HepG2 (cell line): Measurements from ENCODE around the gene PAK2. TPM values are rescaled to one million over a fixed set of nuclear protein-coding genes. Genes with fewer than 3 reads are reported as not detected.
"Not testable (repeated sequence)": the region's sequence is repeated elsewhere in the genome, so short reads cannot be mapped to it uniquely, and the experiment has no call there.

Experiments used
- ATAC-seq: fragments of 200-7000 bp; cut with Tn5 transposase; 3 replicates; pipeline ENCODE4 v1.9.1; 2020; ENCODE audit warnings: mild to moderate bottlenecking, moderate library complexity
- BruUV-seq: library from RNA; stranded (reverse); fragments of 400-500 nt; replicated peaks from 2 replicates; lab custom pipeline; 2021; lab: Mats Ljungman, UMichigan
- CTCF ChIA-PET: fragments of 300-600 bp; formaldehyde crosslinking; extraction: SDS; loops from one replicate; lab custom pipeline; 2021; ENCODE audit warnings: low total read pairs, inconsistent platforms, low intra/inter-chr PET ratio; lab: Yijun Ruan, JAX
- POLR2A ChIA-PET: fragments of 350-600 bp; sonication (Branson Sonifier 250); formaldehyde crosslinking; loops from one replicate; lab custom pipeline; 2020; ENCODE audit warnings: antibody characterized with exemption, inconsistent platforms; lab: Yijun Ruan, JAX
- DNase-seq: peaks from one replicate; pipeline ENCODE4 v3.0.0-alpha.2; 2015; ENCODE audit warnings: low spot score
- FAIRE-seq: peaks from 3 replicates; lab custom pipeline; 2011; peaks lifted over from hg19 to GRCh38; lab: Jason Lieb, UNC
- H2AFZ ChIP-seq: one replicate; pipeline ENCODE4 v1.6.1; 2011; ENCODE audit warnings: low read length, inconsistent platforms
- H3K27ac ChIP-seq: fragments of 300-600 bp; 3 replicates; pipeline ENCODE4 v1.8.0; 2011; ENCODE audit warnings: mixed run types, mild to moderate bottlenecking, mixed read lengths, low read length, inconsistent platforms; ENCODE audit not compliant: insufficient read depth; ENCODE audit errors: extremely low read length
- H3K27me3 ChIP-seq, 2 experiments: fragments of 200-600 bp in 1 of 2; 2 replicates in 1 of 2; 3 replicates in 1 of 2; pipeline versions ENCODE4 v1.6.0 to v1.8.0; 2011; ENCODE audit warnings: low read length in 2 of 2, mild to moderate bottlenecking in 2 of 2, moderate library complexity in 2 of 2, inconsistent platforms in 1 of 2; ENCODE audit not compliant: insufficient read depth in 2 of 2, control insufficient read depth in 1 of 2
- H3K36me3 ChIP-seq, 2 experiments: fragments of 200-600 bp in 1 of 2; replicated peaks in 1 of 2; 2 replicates in 1 of 2; 3 replicates in 1 of 2; pipeline versions ENCODE4 v1.5.1 to v1.8.0; 2011; ENCODE audit warnings: low read length in 2 of 2, inconsistent platforms in 1 of 2; ENCODE audit not compliant: insufficient read depth in 2 of 2, control insufficient read depth in 1 of 2
- H3K4me1 ChIP-seq: 2 replicates; pipeline ENCODE4 v1.5.1; 2012; ENCODE audit warnings: low read length, inconsistent platforms; ENCODE audit not compliant: insufficient read depth
- H3K4me2 ChIP-seq: 2 replicates; pipeline ENCODE4 v1.6.0; 2011; ENCODE audit warnings: low read depth, low read length, inconsistent platforms
- H3K4me3 ChIP-seq, 3 experiments: fragments of 200-600 bp in 1 of 3; sonication (generic), shearing (Covaris generic) in 1 of 3; replicated peaks in 1 of 3; 2 replicates each; pipeline ENCODE4 v1.5.1; 2011 to 2016; ENCODE audit warnings: low read length in 3 of 3, inconsistent platforms in 2 of 3, low read depth in 2 of 3, mild to moderate bottlenecking in 2 of 3, control low read depth in 1 of 3, mixed read lengths in 1 of 3; ENCODE audit not compliant: insufficient read depth in 1 of 3
- H3K79me2 ChIP-seq: one replicate; pipeline ENCODE4 v1.6.1; 2011; ENCODE audit warnings: low read length, inconsistent platforms; ENCODE audit not compliant: insufficient read depth
- H3K9ac ChIP-seq: 2 replicates; pipeline ENCODE4 v1.6.0; 2011; ENCODE audit warnings: mild to moderate bottlenecking, low read depth, low read length, inconsistent platforms; ENCODE audit not compliant: insufficient read depth
- H3K9me3 ChIP-seq: 2 replicates; pipeline ENCODE4 v1.5.1; 2012; ENCODE audit warnings: mild to moderate bottlenecking, low read length
- H4K20me1 ChIP-seq: 2 replicates; pipeline ENCODE4 v1.6.0; 2011; ENCODE audit warnings: inconsistent platforms, mild to moderate bottlenecking, low read length, moderate library complexity; ENCODE audit not compliant: insufficient read depth
- ARNT2 ChIP-seq: sonication (generic); formaldehyde crosslinking; IDR thresholded peaks from 2 replicates; pipeline ENCODE4 v1.8.0; 2022; ENCODE audit warnings: mild to moderate bottlenecking, low read depth, missing genetic modification reagents, moderate library complexity
- ESRRA ChIP-seq: sonication (generic); formaldehyde crosslinking; IDR thresholded peaks from 2 replicates; pipeline ENCODE4 v1.5.1; 2020; ENCODE audit warnings: mild to moderate bottlenecking, low read depth, missing genetic modification reagents
- FOXK2 ChIP-seq: fragments of 450-650 bp; IDR thresholded peaks from 2 replicates; pipeline ENCODE4 v1.6.1; 2016
- PAF1 ChIP-seq: IDR thresholded peaks from 2 replicates; pipeline ENCODE4 v1.6.1; 2016; ENCODE audit warnings: missing genetic modification reagents, missing compliant biosample characterization
- PRPF4 ChIP-seq: fragments of 200-400 bp; formaldehyde crosslinking; IDR thresholded peaks from 2 replicates; pipeline ENCODE4 v1.6.1; 2016; ENCODE audit warnings: low read length, low read depth; ENCODE audit not compliant: poor library complexity, severe bottlenecking
- RBAK ChIP-seq: sonication (generic); formaldehyde crosslinking; IDR thresholded peaks from 2 replicates; pipeline ENCODE4 v1.5.1; 2020; ENCODE audit warnings: mild to moderate bottlenecking, missing genetic modification reagents
- SMYD3 ChIP-seq: sonication (generic); formaldehyde crosslinking; IDR thresholded peaks from 2 replicates; pipeline ENCODE4 v1.8.1; 2023; ENCODE audit warnings: mild to moderate bottlenecking, missing genetic modification reagents
- ZNF749 ChIP-seq: sonication (generic); formaldehyde crosslinking; IDR thresholded peaks from 2 replicates; pipeline ENCODE4 v1.8.0; 2022; ENCODE audit warnings: mild to moderate bottlenecking, missing genetic modification reagents, moderate library complexity, borderline replicate concordance
- WGBS: methylation state at CpG from one replicate; pipeline ENCODE4 v1.1.6; 2017; ENCODE audit warnings: low lambda C conversion rate; 5-methylcytosine and 5-hydroxymethylcytosine counted together
- in situ Hi-C: cut with HindIII; loops from 2 replicates; pipeline ENCODE4 v1.10.0; 2017; ENCODE audit warnings: low pct_unique_long_range_greater_than_20kb; ENCODE audit not compliant: extremely low pct_ligation_motif_present
- intact Hi-C: fragments of 100-400 bp; cut with micrococcal nuclease; formaldehyde crosslinking; loops from one replicate; pipeline ENCODE4 v1.10.0; 2022; ENCODE audit not compliant: unreplicated experiment
- polyA plus RNA-seq, 8 experiments: library from polyadenylated mRNA; depleted of rRNA in 3 of 8; stranded (reverse) in 7 of 8; unstranded in 1 of 8; fragments of >200 nt; fragmentation: Illumina TruSeq in 4 of 8; extraction: Trizol in 4 of 8; gene quantifications; 2 replicates each; pipeline versions ENCODE4 v1.2.1 to v1.2.3, GENCODE V29; 2011 to 2016; ENCODE audit warnings: low read depth in 4 of 8, missing spikeins in 1 of 8, mixed read lengths in 1 of 8; ENCODE audit not compliant: insufficient read depth in 1 of 8
- total RNA-seq, 5 experiments: library from RNA; depleted of rRNA; stranded (reverse); fragments of >200 nt; fragmentation: Illumina TruSeq; extraction: Trizol; gene quantifications; 2 replicates each; pipeline ENCODE4 v1.2.3, GENCODE V29; 2016; ENCODE audit warnings: low read depth in 1 of 5
- TF ChIP-seq, protein P1 (sequence below): sonication (generic); formaldehyde crosslinking; IDR thresholded peaks from 2 replicates; pipeline ENCODE4 v1.5.0; 2020; ENCODE audit warnings: missing genetic modification reagents, mild to moderate bottlenecking, borderline replicate concordance
- TF ChIP-seq, protein P2 (sequence below): sonication (generic); formaldehyde crosslinking; IDR thresholded peaks from 2 replicates; pipeline ENCODE4 v1.5.0; 2020; ENCODE audit warnings: missing genetic modification reagents
- TF ChIP-seq, protein P3 (sequence below): sonication (generic); formaldehyde crosslinking; IDR thresholded peaks from 2 replicates; pipeline ENCODE4 v1.9.0; 2021; ENCODE audit warnings: missing genetic modification reagents, mild to moderate bottlenecking, borderline replicate concordance

PAK2 gene
- total and polyA plus RNA-seq, 2 of the 13 experiments (the other 11 are each of a cell fraction or from before 2014, with no cell fraction given), result 23.0 to 24.7 TPM

DNA sequence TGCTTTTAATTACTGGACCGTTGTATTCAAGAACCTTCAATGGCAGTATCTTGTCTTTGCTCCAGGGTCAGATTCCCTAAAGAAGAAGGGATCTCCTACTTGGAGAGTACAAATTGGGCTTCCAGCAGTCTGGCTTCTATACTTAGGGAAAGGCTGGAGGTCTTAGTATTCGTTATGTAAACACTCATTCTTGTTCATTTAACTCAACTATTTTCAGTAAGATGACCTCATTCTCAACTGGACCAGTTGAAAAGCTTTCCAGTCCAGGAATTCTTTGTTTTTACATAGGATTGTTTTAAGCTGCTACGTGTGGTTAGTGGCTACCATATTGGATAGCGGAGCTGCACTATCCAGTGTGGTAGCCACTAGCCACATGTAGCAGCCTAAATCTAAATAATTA is 132.7 kb downstream of the PAK2 start:
- H3K4me1 ChIP-seq, result peaks cover 28% of the 10 kb centered on the region
- peaks cover 15% of the 10 kb centered on the region for H4K20me1 ChIP-seq
- peaks cover 87% of the 10 kb centered on the region for H3K79me2 ChIP-seq
- no peak for ATAC-seq
- WGBS, result 97% methylated on average over 4 of the region's 4 CpGs
- no peak for DNase-seq
- H2AFZ ChIP-seq, result no peak overlapping the region
- BruUV-seq, result no TSS peak
- intact Hi-C loops, result no loop called here
- H3K27ac ChIP-seq, result no peak overlapping the region
- no peak overlapping the region for H3K4me2 ChIP-seq
- POLR2A ChIA-PET, result no interaction called here
- in situ Hi-C loops, result no loop called here
- H3K27me3 ChIP-seq, result no peaks in the 10 kb centered on the region
- FAIRE-seq, result no peak
- H3K9ac ChIP-seq, result no peak overlapping the region
- peaks cover 1 to 8% of the 10 kb centered on the region in 2 experiments; a peak in 4 of 5 replicates for H3K36me3 ChIP-seq
- no peak overlapping the region for H3K4me3 ChIP-seq
- H3K9me3 ChIP-seq, result no peaks in the 10 kb centered on the region
- TF ChIP-seq ESRRA (CRISPR knock-in tag), result no peak
- no peak for TF ChIP-seq FOXK2
- TF ChIP-seq, protein P1, sequence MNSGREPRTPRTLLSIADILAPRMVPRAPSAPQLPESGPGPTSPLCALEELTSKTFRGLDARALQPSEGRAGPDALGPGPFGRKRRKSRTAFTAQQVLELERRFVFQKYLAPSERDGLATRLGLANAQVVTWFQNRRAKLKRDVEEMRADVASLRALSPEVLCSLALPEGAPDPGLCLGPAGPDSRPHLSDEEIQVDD, result no peak
- no peak for TF ChIP-seq PRPF4
- TF ChIP-seq, protein P2, sequence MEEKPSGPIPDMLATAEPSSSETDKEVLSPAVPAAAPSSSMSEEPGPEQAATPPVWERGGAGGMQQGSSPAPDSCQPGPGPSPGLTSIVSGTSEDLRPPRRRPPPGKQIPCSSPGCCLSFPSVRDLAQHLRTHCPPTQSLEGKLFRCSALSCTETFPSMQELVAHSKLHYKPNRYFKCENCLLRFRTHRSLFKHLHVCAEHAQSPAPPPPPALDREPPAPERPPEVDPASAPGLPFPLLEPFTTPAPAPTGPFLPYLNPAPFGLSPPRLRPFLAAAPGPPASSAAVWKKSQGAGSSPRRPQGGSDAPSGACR (CRISPR knock-in tag), result no peak
- TF ChIP-seq PAF1 (CRISPR knock-in tag), result no peak
- TF ChIP-seq ZNF749 (CRISPR knock-in tag), result no peak
- TF ChIP-seq SMYD3 (CRISPR knock-in tag), result no peak
- TF ChIP-seq, protein P3, sequence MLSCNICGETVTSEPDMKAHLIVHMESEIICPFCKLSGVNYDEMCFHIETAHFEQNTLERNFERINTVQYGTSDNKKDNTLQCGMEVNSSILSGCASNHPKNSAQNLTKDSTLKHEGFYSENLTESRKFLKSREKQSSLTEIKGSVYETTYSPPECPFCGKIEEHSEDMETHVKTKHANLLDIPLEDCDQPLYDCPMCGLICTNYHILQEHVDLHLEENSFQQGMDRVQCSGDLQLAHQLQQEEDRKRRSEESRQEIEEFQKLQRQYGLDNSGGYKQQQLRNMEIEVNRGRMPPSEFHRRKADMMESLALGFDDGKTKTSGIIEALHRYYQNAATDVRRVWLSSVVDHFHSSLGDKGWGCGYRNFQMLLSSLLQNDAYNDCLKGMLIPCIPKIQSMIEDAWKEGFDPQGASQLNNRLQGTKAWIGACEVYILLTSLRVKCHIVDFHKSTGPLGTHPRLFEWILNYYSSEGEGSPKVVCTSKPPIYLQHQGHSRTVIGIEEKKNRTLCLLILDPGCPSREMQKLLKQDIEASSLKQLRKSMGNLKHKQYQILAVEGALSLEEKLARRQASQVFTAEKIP (CRISPR knock-in tag), result no peak
- no peak for TF ChIP-seq ARNT2 (CRISPR knock-in tag)
- TF ChIP-seq RBAK (CRISPR knock-in tag), result no peak
- TF ChIP-seq, all 625 proteins: peak for 0
- CTCF ChIA-PET, result no interaction called here

DNA sequence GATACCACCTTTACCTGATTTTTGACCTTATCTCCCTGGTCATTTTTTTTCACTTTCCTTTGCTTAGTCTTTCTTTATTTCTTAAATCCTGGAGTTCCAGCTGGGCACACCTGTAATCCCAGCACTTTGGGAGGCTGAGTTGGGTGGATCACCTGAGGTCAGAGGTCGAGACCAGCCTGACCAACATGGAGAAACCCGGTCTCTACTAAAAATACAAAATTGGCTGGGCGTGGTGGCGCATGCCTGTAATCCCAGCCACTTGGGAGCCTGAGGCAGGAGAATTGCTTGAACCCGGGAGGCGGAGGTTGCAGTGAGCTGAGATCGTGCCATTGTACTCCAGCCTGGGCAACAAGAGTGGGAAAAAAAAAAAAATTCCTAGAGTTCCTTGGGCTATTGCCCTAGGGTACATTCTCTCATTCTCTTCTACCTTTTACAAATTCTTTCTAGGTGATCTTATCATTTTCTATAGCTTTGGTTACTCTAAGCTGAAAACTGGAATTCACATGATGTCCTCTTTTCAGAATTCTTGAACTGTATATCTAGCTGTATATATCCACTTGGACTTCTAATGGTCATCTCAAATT is 134.9 kb downstream of the PAK2 start:
- H3K79me2 ChIP-seq, result peaks cover 92% of the 10 kb centered on the region
- H3K9ac ChIP-seq, H3K4me3 ChIP-seq, FAIRE-seq, ATAC-seq, H3K27me3 ChIP-seq, intact Hi-C loops, BruUV-seq, POLR2A ChIA-PET, in situ Hi-C loops, H2AFZ ChIP-seq, H3K27ac ChIP-seq, H3K9me3 ChIP-seq, DNase-seq, CTCF ChIA-PET, H3K4me2 ChIP-seq: not testable (repeated sequence)
- H4K20me1 ChIP-seq, result peaks cover 13% of the 10 kb centered on the region; the same call in 1 of the 2 replicates
- WGBS, result 96% methylated on average over 7 of the region's 7 CpGs
- H3K4me1 ChIP-seq, result peaks cover 28% of the 10 kb centered on the region
- peaks cover 1 to 14% of the 10 kb centered on the region in 2 experiments; a peak in 4 of 5 replicates for H3K36me3 ChIP-seq
